B cell (primary cell): Measurements from ENCODE around the gene SMG7. TPM values are rescaled to one million over a fixed set of nuclear protein-coding genes. Genes with fewer than 3 reads are reported as not detected.

Experiments
- ATAC-seq: fragments of 200-7000 bp; cut with Tn5 transposase; one replicate; pipeline ENCODE4 v1.10.0; 2021; ENCODE audit warnings: low read depth, mild to moderate bottlenecking, moderate number of reproducible peaks, moderate library complexity
- CTCF ChIA-PET: fragments of 350-600 bp; sonication (Branson Sonifier 250); formaldehyde crosslinking; loops from one replicate; lab custom pipeline; 2021; ENCODE audit warnings: antibody characterized with exemption, inconsistent platforms; lab: Charles Lee
- POLR2A ChIA-PET: fragments of 350-600 bp; sonication (Branson Sonifier 250); formaldehyde crosslinking; loops from one replicate; lab custom pipeline; 2021; ENCODE audit warnings: antibody characterized with exemption; lab: Charles Lee
- DNase-seq: peaks from one replicate; pipeline ENCODE4 v3.0.0; 2013
- H2AFZ ChIP-seq: 2 replicates; pipeline ENCODE4 v1.6.1; 2012; ENCODE audit warnings: mild to moderate bottlenecking, low read depth, low read length; ENCODE audit not compliant: insufficient read depth, poor library complexity, severe bottlenecking
- H3K27ac ChIP-seq, 2 donors: 1 replicate in 1 of 2; 2 replicates in 1 of 2; pipeline ENCODE4 v1.5.1; 2012 to 2013; ENCODE audit warnings: low read length in 2 of 2, mild to moderate bottlenecking in 2 of 2, moderate library complexity in 1 of 2
- H3K27me3 ChIP-seq, 4 experiments: fragments of 200-600 bp in 1 of 4; sonication (generic) in 1 of 4; replicated peaks in 1 of 4; 1 replicate in 2 of 4; 2 replicates in 2 of 4; pipeline versions ENCODE4 v1.6.1 to v1.7.0; 2013 to 2016; ENCODE audit warnings: low read length in 3 of 4, mild to moderate bottlenecking in 2 of 4, mixed read lengths in 1 of 4, moderate library complexity in 1 of 4; ENCODE audit not compliant: insufficient read depth in 4 of 4, control insufficient read depth in 3 of 4; ENCODE audit errors: control extremely low read depth in 1 of 4
- H3K36me3 ChIP-seq, 2 experiments: replicated peaks in 1 of 2; 1 replicate in 1 of 2; 2 replicates in 1 of 2; pipeline versions ENCODE4 v1.6.1 to v1.7.1; 2013; ENCODE audit warnings: low read length in 1 of 2; ENCODE audit not compliant: insufficient read depth in 2 of 2, control insufficient read depth in 1 of 2; ENCODE audit errors: control extremely low read depth in 1 of 2, extremely low read depth in 1 of 2
- H3K4me1 ChIP-seq, 2 donors: fragments of 200-600 bp in 1 of 2; sonication (generic) in 1 of 2; 1 replicate in 1 of 2; 2 replicates in 1 of 2; pipeline versions ENCODE4 v1.5.1 to v1.6.1; 2013 to 2017; ENCODE audit warnings: low read length in 2 of 2; ENCODE audit not compliant: control insufficient read depth in 2 of 2, insufficient read depth in 2 of 2
- H3K4me2 ChIP-seq: replicated peaks from 2 replicates; pipeline ENCODE3; 2012; ENCODE audit warnings: mild to moderate bottlenecking, low read depth, low read length; ENCODE audit not compliant: poor library complexity, severe bottlenecking
- H3K4me3 ChIP-seq, 5 experiments: fragments of 200-600 bp in 1 of 5; sonication (generic) in 1 of 5; 1 replicate in 3 of 5; 2 replicates in 2 of 5; pipeline versions ENCODE4 v1.5.1 to v1.7.0; 2011 to 2016; ENCODE audit warnings: low read length in 4 of 5, mild to moderate bottlenecking in 4 of 5, low read depth in 2 of 5, control low read depth in 1 of 5, moderate library complexity in 1 of 5; ENCODE audit not compliant: insufficient read depth in 1 of 5; ENCODE audit errors: control extremely low read depth in 1 of 5, extremely low read depth in 1 of 5
- H3K79me2 ChIP-seq: fragments of 200-600 bp; sonication (generic); one replicate; pipeline ENCODE4 v1.6.0; 2016; ENCODE audit warnings: low read length; ENCODE audit not compliant: control insufficient read depth, insufficient read depth
- H3K9ac ChIP-seq: fragments of 200-600 bp; sonication (generic); 2 replicates; pipeline ENCODE4 v1.6.1; 2017; ENCODE audit warnings: mild to moderate bottlenecking, low read length, moderate library complexity
- H3K9me3 ChIP-seq, 3 donors: one replicate each; pipeline versions ENCODE4 v1.6.1 to v1.7.1; 2013; ENCODE audit warnings: low read length in 2 of 3; ENCODE audit not compliant: control insufficient read depth in 2 of 3, insufficient read depth in 1 of 3; ENCODE audit errors: control extremely low read depth in 1 of 3
- H4K20me1 ChIP-seq: 2 replicates; pipeline ENCODE4 v1.6.0; 2012; ENCODE audit warnings: mild to moderate bottlenecking, low read length; ENCODE audit not compliant: insufficient read depth, control insufficient read depth, poor library complexity, severe bottlenecking
- H3K27ac Mint-ChIP-seq: one replicate; pipeline ENCODE4 v1.8.0; 2021; ENCODE audit warnings: mixed read lengths
- H3K27me3 Mint-ChIP-seq: one replicate; pipeline ENCODE4 v1.8.0; 2021; ENCODE audit warnings: mixed read lengths
- H3K4me1 Mint-ChIP-seq: one replicate; pipeline ENCODE4 v1.8.0; 2021; ENCODE audit warnings: mixed read lengths
- H3K4me3 Mint-ChIP-seq: one replicate; pipeline ENCODE4 v1.8.0; 2021; ENCODE audit warnings: mixed read lengths
- H3K9me3 Mint-ChIP-seq: one replicate; pipeline ENCODE4 v1.8.0; 2022; ENCODE audit warnings: mixed read lengths; ENCODE audit not compliant: insufficient read depth
- CTCF ChIP-seq: fragments of 200-600 bp; IDR thresholded peaks from one replicate; pipeline ENCODE4 v1.8.0; 2022; ENCODE audit warnings: antibody characterized with exemption, mild to moderate bottlenecking
- EZH2 ChIP-seq: IDR thresholded peaks from 2 replicates; pipeline ENCODE4 v1.6.1; 2012; ENCODE audit warnings: borderline replicate concordance, low read depth, mild to moderate bottlenecking, moderate library complexity, low read length; ENCODE audit not compliant: insufficient read depth, poor library complexity, severe bottlenecking
- WGBS: methylation state at CpG from one replicate; pipeline ENCODE4 v1.1.5; 2013; ENCODE audit warnings: missing lambda C conversion rate; ENCODE audit not compliant: insufficient coverage; 5-methylcytosine and 5-hydroxymethylcytosine counted together
- intact Hi-C: fragments of 100-400 bp; cut with micrococcal nuclease; formaldehyde crosslinking; loops from one replicate; pipeline ENCODE4 v1.10.0; 2022
- polyA plus RNA-seq: library from polyadenylated mRNA; depleted of rRNA; stranded (reverse); fragments of >200 nt; gene quantifications from 2 replicates; pipeline ENCODE4 v1.2.3, GENCODE V29; 2012
- total RNA-seq, 2 donors: library from RNA; stranded (reverse); fragments of 120-200 nt in 1 of 2; gene quantifications; 1 replicate in 1 of 2; 2 replicates in 1 of 2; pipeline versions ENCODE4 v1.2.3 to v1.2.4, GENCODE V29; 2013 to 2022

Gene SMG7
- total and polyA plus RNA-seq, 2 donors (not counting 1 experiment from before 2014, with no cell fraction given) = 20.8 to 73.3 TPM

DNA sequence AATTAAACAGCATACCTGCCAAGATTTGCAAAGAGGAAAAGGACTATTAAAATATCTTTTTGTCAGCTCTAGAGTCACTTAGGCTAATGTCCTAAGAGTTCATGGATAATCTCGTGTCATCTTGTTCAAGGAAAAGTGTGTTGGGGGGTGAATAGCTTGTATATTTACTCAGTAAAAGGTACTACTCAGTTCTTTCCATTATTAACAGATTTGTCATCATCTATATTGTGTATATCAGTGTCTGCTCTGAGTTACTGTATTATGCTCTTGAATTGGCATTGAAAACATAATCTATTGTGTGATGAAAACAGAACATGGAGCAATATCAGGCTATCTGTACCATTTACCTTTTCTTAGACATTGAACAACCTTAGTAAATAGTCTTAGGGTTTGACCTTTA is 41.9 kb downstream of the SMG7 start:
- TF ChIP-seq CTCF = no peak
- TF ChIP-seq EZH2 = no peak
- DNase-seq = no peak
- no peak overlapping the region for H3K9ac ChIP-seq
- no CpG with 5 or more reads among the region's 1 CpG for WGBS
- peaks cover 5 to 35% of the 10 kb centered on the region in 2 experiments for H3K36me3 ChIP-seq
- Mint-ChIP-seq H3K4me3 (no peak overlapping the region), H3K27ac (no peak overlapping the region), H3K4me1 (peaks cover 11% of the 10 kb centered on the region), H3K27me3 (no peaks in the 10 kb centered on the region), H3K9me3 (no peaks in the 10 kb centered on the region)
- peaks cover 16% of the 10 kb centered on the region for H4K20me1 ChIP-seq
- H3K9me3 ChIP-seq = no peaks in the 10 kb centered on the region
- H3K79me2 ChIP-seq = peaks cover 8% of the 10 kb centered on the region
- ATAC-seq = no peak
- CTCF ChIA-PET = no interaction called here
- H3K4me1 ChIP-seq = no peaks in the 10 kb centered on the region
- intact Hi-C loops = loop anchor here (5.0 kb wide), 1 partner anchor 37 kb away; no protein-coding TSS in a partner anchor
- H2AFZ ChIP-seq = no peak overlapping the region
- POLR2A ChIA-PET = no interaction called here
- no peak overlapping the region for H3K4me3 ChIP-seq
- no peaks in the 10 kb centered on the region for H3K27me3 ChIP-seq
- no peak overlapping the region for H3K4me2 ChIP-seq
- H3K27ac ChIP-seq = no peak overlapping the region

DNA sequence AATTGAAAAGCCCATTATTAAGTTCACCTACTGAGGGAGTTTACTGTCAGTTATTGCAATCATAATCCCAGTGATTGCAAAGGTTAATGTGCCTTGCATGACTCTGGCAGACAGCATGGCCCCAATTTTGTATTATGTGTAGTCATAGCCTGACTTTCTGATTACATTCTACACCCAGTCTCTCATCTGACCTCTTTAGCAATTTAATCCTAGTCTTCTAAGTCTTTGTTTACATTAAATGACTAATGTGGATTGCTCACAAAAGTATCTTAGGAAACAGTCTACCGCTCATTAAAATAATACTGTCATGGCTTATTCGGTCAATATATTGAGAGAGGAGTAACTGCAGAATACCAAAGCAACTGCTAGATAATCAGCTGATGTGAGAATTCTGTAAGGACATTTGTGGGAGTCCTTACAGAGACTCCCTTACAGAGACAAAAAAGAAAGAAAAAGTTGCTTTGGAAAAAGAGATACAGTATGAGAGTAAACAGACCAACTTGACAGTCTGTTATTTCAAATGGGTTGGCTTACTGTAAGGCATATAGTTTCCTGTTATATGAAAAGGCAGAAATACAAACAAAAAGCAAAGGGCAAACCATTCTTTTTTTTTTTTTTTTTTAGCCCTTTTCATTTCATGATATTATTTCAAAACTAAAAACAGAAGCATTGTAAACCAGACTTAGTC is 42.8 kb downstream of the SMG7 start:
- Histone ChIP-seq H3K9me3 (no peaks in the 10 kb centered on the region), H3K9ac (no peak overlapping the region), H3K79me2 (peaks cover 7% of the 10 kb centered on the region), H3K36me3 (peaks cover 6 to 40% of the 10 kb centered on the region in 2 experiments), H3K4me3 (no peak overlapping the region), H4K20me1 (peaks cover 16% of the 10 kb centered on the region), H3K27me3 (no peaks in the 10 kb centered on the region), H3K27ac (no peak overlapping the region), H3K4me1 (no peaks in the 10 kb centered on the region), H3K4me2 (no peak overlapping the region), H2AFZ (no peak overlapping the region)
- TF ChIP-seq EZH2 (no peak), CTCF (no peak)
- H3K9me3 Mint-ChIP-seq = no peaks in the 10 kb centered on the region
- POLR2A ChIA-PET = no interaction called here
- CTCF ChIA-PET = no interaction called here
- H3K4me1 Mint-ChIP-seq = peaks cover 11% of the 10 kb centered on the region
- no peak overlapping the region for H3K4me3 Mint-ChIP-seq
- H3K27ac Mint-ChIP-seq = no peak overlapping the region
- WGBS = no CpG with 5 or more reads among the region's 2 CpGs
- DNase-seq (no peak), ATAC-seq (no peak)
- intact Hi-C loops = no loop called here
- no peaks in the 10 kb centered on the region for H3K27me3 Mint-ChIP-seq
